ENCODE data around the gene DSCAM.

DNA sequence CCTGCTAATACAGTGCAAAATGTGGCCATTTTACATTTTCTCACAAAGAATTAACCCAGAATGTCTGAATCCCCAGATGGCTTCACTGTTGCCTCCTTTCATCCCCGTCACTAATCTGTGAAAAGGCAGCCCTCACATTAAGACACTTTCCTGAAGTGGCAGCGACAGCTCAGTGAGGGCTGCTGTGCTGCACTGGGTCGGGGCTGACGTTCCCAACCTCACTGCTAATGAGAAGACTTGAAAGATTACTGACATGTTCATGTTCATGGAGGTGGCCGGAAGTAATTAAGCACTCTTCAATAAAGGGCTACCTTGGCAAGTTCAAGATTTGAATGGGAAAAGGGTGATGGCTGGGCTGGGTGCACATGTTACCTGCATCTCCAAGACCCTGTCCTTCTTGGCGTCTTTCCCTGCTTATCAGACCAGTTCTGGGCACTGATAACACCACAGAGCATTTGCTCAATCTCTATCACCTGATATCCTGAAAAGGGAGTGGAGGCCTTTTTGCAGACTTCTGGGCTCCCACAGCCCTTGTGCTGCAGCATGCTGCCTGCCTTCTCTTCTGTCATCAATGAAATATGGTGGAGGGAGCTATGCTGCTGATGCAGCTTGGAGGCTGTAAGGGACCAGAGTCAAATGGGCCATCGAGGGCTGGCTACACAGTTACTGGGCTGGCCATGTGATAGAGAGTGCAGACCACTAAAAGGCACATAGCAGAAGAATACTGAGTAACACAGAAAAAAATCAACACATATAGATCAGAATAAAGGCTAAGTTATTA, 596.3 kb downstream of the DSCAM start:
- TF ChIP-seq, protein P1, sequence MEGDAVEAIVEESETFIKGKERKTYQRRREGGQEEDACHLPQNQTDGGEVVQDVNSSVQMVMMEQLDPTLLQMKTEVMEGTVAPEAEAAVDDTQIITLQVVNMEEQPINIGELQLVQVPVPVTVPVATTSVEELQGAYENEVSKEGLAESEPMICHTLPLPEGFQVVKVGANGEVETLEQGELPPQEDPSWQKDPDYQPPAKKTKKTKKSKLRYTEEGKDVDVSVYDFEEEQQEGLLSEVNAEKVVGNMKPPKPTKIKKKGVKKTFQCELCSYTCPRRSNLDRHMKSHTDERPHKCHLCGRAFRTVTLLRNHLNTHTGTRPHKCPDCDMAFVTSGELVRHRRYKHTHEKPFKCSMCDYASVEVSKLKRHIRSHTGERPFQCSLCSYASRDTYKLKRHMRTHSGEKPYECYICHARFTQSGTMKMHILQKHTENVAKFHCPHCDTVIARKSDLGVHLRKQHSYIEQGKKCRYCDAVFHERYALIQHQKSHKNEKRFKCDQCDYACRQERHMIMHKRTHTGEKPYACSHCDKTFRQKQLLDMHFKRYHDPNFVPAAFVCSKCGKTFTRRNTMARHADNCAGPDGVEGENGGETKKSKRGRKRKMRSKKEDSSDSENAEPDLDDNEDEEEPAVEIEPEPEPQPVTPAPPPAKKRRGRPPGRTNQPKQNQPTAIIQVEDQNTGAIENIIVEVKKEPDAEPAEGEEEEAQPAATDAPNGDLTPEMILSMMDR (IDR thresholded peaks at IDR 0.05) = no peak
- TF ChIP-seq POLR2A (IDR thresholded peaks at IDR 0.05) (no peak), POLR2AphosphoS5 (IDR thresholded peaks at IDR 0.05) (no peak)
